IMR-90 (cell line): ENCODE data around the gene CSKMT. TPM values are rescaled to one million over a fixed set of nuclear protein-coding genes. Genes with fewer than 3 reads are reported as not detected.

Experiments used
- ATAC-seq: fragments of 200-7000 bp; cut with Tn5 transposase; 2 replicates; pipeline ENCODE4 v1.9.1; 2020; ENCODE audit warnings: low read depth, mild to moderate bottlenecking, moderate library complexity
- BruUV-seq: library from RNA; stranded (reverse); fragments of 400-500 nt; replicated peaks from 2 replicates; lab custom pipeline; 2021; lab: Mats Ljungman, UMichigan
- CTCF ChIA-PET: fragments of 300-600 bp; formaldehyde crosslinking; extraction: SDS; loops from one replicate; lab custom pipeline; 2021; ENCODE audit warnings: antibody characterized with exemption; lab: Yijun Ruan, JAX
- POLR2A ChIA-PET: fragments of 300-600 bp; sonication (Branson Sonifier 250); formaldehyde crosslinking; loops from one replicate; lab custom pipeline; 2022; ENCODE audit warnings: antibody characterized with exemption; ENCODE audit not compliant: unreplicated experiment; lab: Charles Lee
- DNase-seq: peaks from one replicate; pipeline ENCODE4 v3.0.0; 2013
- H2AFZ ChIP-seq: replicated peaks from 2 replicates; pipeline ENCODE3; 2013; ENCODE audit warnings: low read length, mild to moderate bottlenecking; ENCODE audit not compliant: poor library complexity
- H2AK5ac ChIP-seq: 2 replicates; pipeline ENCODE4 v1.6.1; 2013; ENCODE audit warnings: low read depth, low read length, inconsistent platforms
- H2AK9ac ChIP-seq: replicated peaks from 2 replicates; pipeline ENCODE3; 2013; ENCODE audit warnings: mild to moderate bottlenecking, low read depth, low read length, moderate library complexity; ENCODE audit not compliant: poor library complexity
- H2BK120ac ChIP-seq: 2 replicates; pipeline ENCODE4 v1.6.1; 2013; ENCODE audit warnings: low read depth, low read length, inconsistent platforms
- H2BK15ac ChIP-seq: 3 replicates; pipeline ENCODE4 v1.6.1; 2013; ENCODE audit warnings: low read depth, low read length, inconsistent platforms
- H2BK20ac ChIP-seq: 2 replicates; pipeline ENCODE4 v1.6.1; 2013; ENCODE audit warnings: low read depth, mild to moderate bottlenecking, inconsistent platforms, low read length, moderate library complexity
- H2BK5ac ChIP-seq: 2 replicates; pipeline ENCODE4 v1.6.1; 2013; ENCODE audit warnings: mild to moderate bottlenecking, low read depth, low read length, inconsistent platforms; ENCODE audit not compliant: poor library complexity, severe bottlenecking
- H3K14ac ChIP-seq: replicated peaks from 2 replicates; pipeline ENCODE4 v1.6.1; 2013; ENCODE audit warnings: low read depth, low read length, inconsistent platforms
- H3K18ac ChIP-seq: 2 replicates; pipeline ENCODE4 v1.6.1; 2013; ENCODE audit warnings: low read depth, low read length, control low read depth
- H3K23ac ChIP-seq: 2 replicates; pipeline ENCODE4 v1.6.1; 2013; ENCODE audit warnings: low read depth, low read length, inconsistent platforms
- H3K27ac ChIP-seq: 2 replicates; pipeline ENCODE4 v1.5.1; 2013; ENCODE audit warnings: mild to moderate bottlenecking, control low read depth, low read length; ENCODE audit not compliant: insufficient read depth
- H3K27me3 ChIP-seq: 2 replicates; pipeline ENCODE4 v1.6.1; 2013; ENCODE audit warnings: low read length; ENCODE audit not compliant: control insufficient read depth, insufficient read depth
- H3K36me3 ChIP-seq: 2 replicates; pipeline ENCODE4 v1.6.1; 2013; ENCODE audit warnings: low read length, mixed read lengths; ENCODE audit not compliant: control insufficient read depth, insufficient read depth
- H3K4ac ChIP-seq: 2 replicates; pipeline ENCODE4 v1.6.1; 2013; ENCODE audit warnings: low read depth, low read length, inconsistent platforms
- H3K4me1 ChIP-seq: 2 replicates; pipeline ENCODE4 v1.6.1; 2013; ENCODE audit warnings: low read length, mixed read lengths; ENCODE audit not compliant: control insufficient read depth, insufficient read depth
- H3K4me2 ChIP-seq: 2 replicates; pipeline ENCODE4 v1.6.1; 2013; ENCODE audit warnings: low read depth, mild to moderate bottlenecking, control low read depth, low read length, moderate library complexity
- H3K4me3 ChIP-seq: 2 replicates; pipeline ENCODE4 v1.5.1; 2013; ENCODE audit warnings: low read depth, mild to moderate bottlenecking, control low read depth, low read length, moderate library complexity; ENCODE audit not compliant: insufficient read depth
- H3K56ac ChIP-seq: 2 replicates; pipeline ENCODE4 v1.6.1; 2013; ENCODE audit warnings: low read length, inconsistent platforms; ENCODE audit not compliant: insufficient read depth; ENCODE audit errors: extremely low read depth
- H3K79me1 ChIP-seq, 2 experiments: 2 replicates each; pipeline ENCODE4 v1.6.1; 2013; ENCODE audit warnings: low read length in 2 of 2, inconsistent platforms in 1 of 2, low read depth in 1 of 2
- H3K9ac ChIP-seq: 2 replicates; pipeline ENCODE4 v1.6.1; 2013; ENCODE audit warnings: low read depth, low read length, control low read depth
- H3K9me1 ChIP-seq: 2 replicates; pipeline ENCODE4 v1.6.1; 2013; ENCODE audit warnings: low read length, inconsistent platforms; ENCODE audit not compliant: insufficient read depth
- H3K9me3 ChIP-seq: 2 replicates; pipeline ENCODE4 v1.6.1; 2013; ENCODE audit warnings: low read length; ENCODE audit not compliant: control insufficient read depth, insufficient read depth
- H4K20me1 ChIP-seq: 2 replicates; pipeline ENCODE4 v1.6.1; 2013; ENCODE audit warnings: low read length, inconsistent platforms; ENCODE audit not compliant: insufficient read depth
- H4K5ac ChIP-seq: 2 replicates; pipeline ENCODE4 v1.6.1; 2013; ENCODE audit warnings: mild to moderate bottlenecking, low read depth, low read length, control low read depth
- H4K8ac ChIP-seq, 2 experiments: 2 replicates each; pipeline ENCODE4 v1.6.1; 2013; ENCODE audit warnings: low read depth in 2 of 2, low read length in 2 of 2, control low read depth in 1 of 2, inconsistent platforms in 1 of 2
- H4K91ac ChIP-seq: 2 replicates; pipeline ENCODE4 v1.6.1; 2013; ENCODE audit warnings: low read depth, low read length, inconsistent platforms; ENCODE audit not compliant: insufficient read depth
- CEBPB ChIP-seq: IDR thresholded peaks from 2 replicates; pipeline ENCODE4 v1.6.1; 2012; ENCODE audit warnings: low read depth, low read length, improper control_type of control experiment
- CHD1 ChIP-seq: IDR thresholded peaks from 2 replicates; pipeline ENCODE4 v1.6.1; 2012; ENCODE audit warnings: low read depth, low read length, improper control_type of control experiment
- USF2 ChIP-seq: fragments of 150-350 bp; IDR thresholded peaks from 2 replicates; pipeline ENCODE4 v1.6.1; 2017; ENCODE audit warnings: mild to moderate bottlenecking, antibody characterized with exemption, low read length, low read depth
- WGBS, 2 experiments: methylation state at CpG; one replicate each; pipeline versions ENCODE4 v1.1.5 to v1.1.7; 2013; ENCODE audit warnings: missing lambda C conversion rate in 2 of 2; ENCODE audit not compliant: insufficient read length in 1 of 2; ENCODE audit errors: extremely low coverage in 2 of 2; 5-methylcytosine and 5-hydroxymethylcytosine counted together
- dilution Hi-C: fragments of 300-500 bp; cut with HindIII; formaldehyde crosslinking; loops from one replicate; pipeline ENCODE4 v1.14.3; 2018; ENCODE audit warnings: low sequenced_read_pairs; ENCODE audit not compliant: unreplicated experiment
- in situ Hi-C: fragments of 300-500 bp; cut with MboI; formaldehyde crosslinking; loops from 3 replicates; pipeline ENCODE4 v1.14.3; 2019; ENCODE audit warnings: low sequenced_read_pairs, inconsistent platforms, mixed read lengths
- intact Hi-C: fragments of 100-400 bp; cut with micrococcal nuclease; formaldehyde crosslinking; loops from 2 replicates; pipeline ENCODE4 v1.10.0; 2022
- microRNA-seq, 2 experiments: library from miRNA; stranded (forward) in 1 of 2; unstranded in 1 of 2; fragments of 10-50 nt in 1 of 2; fragments of <30 nt in 1 of 2; gene quantifications in 1 of 2; microRNA quantifications in 1 of 2; one replicate each; pipeline versions ENCODE3 to v1.1.0; 2013 to 2020; ENCODE audit not compliant: insufficient read depth in 1 of 2, insufficient read length in 1 of 2, unreplicated experiment in 1 of 2
- polyA plus RNA-seq, 3 experiments: library from polyadenylated mRNA; depleted of rRNA; stranded (reverse); fragments of >200 nt; gene quantifications; 2 replicates each; pipeline ENCODE4 v1.2.3, GENCODE V29; 2012; ENCODE audit warnings: low replicate concordance in 1 of 3
- small RNA-seq, 5 experiments: library from RNA; depleted of rRNA; stranded (forward); fragments of <200 nt; gene quantifications; one replicate each; pipeline ENCODE3, GENCODE V24; 2012
- total RNA-seq: library from RNA; depleted of rRNA; stranded (reverse); fragments of >200 nt; gene quantifications from 2 replicates; pipeline ENCODE4 v1.2.3, GENCODE V29; 2012; rRNA removed

CSKMT gene
- total and polyA plus RNA-seq, 2 of the 4 experiments (the other 2 are of a cell fraction) = 5.3 to 7.9 TPM

- Histone ChIP-seq H3K23ac (no peak overlapping the region), H2BK20ac (no peak overlapping the region), H4K20me1 (peaks cover 2% of the 10 kb centered on the region; the same call in 1 of the 2 replicates), H3K9ac (no peak overlapping the region), H2AK9ac (no peak overlapping the region), H4K91ac (no peak overlapping the region), H3K27me3 (no peaks in the 10 kb centered on the region), H3K4me3 (no peak overlapping the region), H2BK5ac (no peak overlapping the region), H2AK5ac (no peak overlapping the region), H4K8ac (no peak overlapping the region), H2BK15ac (no peak overlapping the region), H2BK120ac (no peak overlapping the region), H4K5ac (no peak overlapping the region), H3K4ac (no peak overlapping the region), H2AFZ (no peak overlapping the region), H3K4me2 (no peak overlapping the region), H3K18ac (no peak overlapping the region), H3K27ac (no peak overlapping the region), H3K36me3 (peaks cover 72% of the 10 kb centered on the region), H3K9me1 (0 out of 2 replicates have a peak, but pooled peaks cover 4% of the 10 kb centered on the region), H3K14ac (no peak overlapping the region), H3K56ac (no peak overlapping the region), H3K79me1 (peaks cover 38 to 67% of the 10 kb centered on the region in 2 experiments), H3K9me3 (no peaks in the 10 kb centered on the region), H3K4me1 (peaks cover 4% of the 10 kb centered on the region; the same call in 1 of the 2 replicates)
- no TSS peak for BruUV-seq
- DNase-seq (no peak), ATAC-seq (no peak)
- ChIA-PET POLR2A (no interaction called here), CTCF (no interaction called here)
- intact Hi-C loops (no loop called here), in situ Hi-C loops (no loop called here), dilution Hi-C loops (no loop called here)
- WGBS, 2 experiments = no CpG with 5 or more reads among the region's 11 CpGs
- TF ChIP-seq CHD1 (no peak), USF2 (no peak), CEBPB (no peak)
Measured at GRCh38 chr11:62716816-62717215, 51.7 kb downstream of the CSKMT start.

Small RNA genes lying within 50 kb of the gene (microRNA-seq; reads per million reads assigned to microRNA genes)
- not detected for gene SNORA57 (ENCODE audit: insufficient read depth, insufficient read length)

Small RNA genes lying within 50 kb of the gene (small RNA-seq; reads per million reads assigned to genes)
- 0 reads per million in 5 experiments for gene SNORA57

Other genes with a start within 250 kb of the CSKMT start
- gene SCGB1A1, start 246.3 kb upstream of the CSKMT start, total RNA-seq = not detected in 2 replicates
- gene SCGB1A1, start 246.3 kb upstream of the CSKMT start, polyA plus RNA-seq (2012; rRNA removed) = not detected in 2 replicates
- 695 and 735 TPM in 2 replicates for gene AHNAK, start 118.5 kb upstream of the CSKMT start, total RNA-seq
- gene AHNAK, start 118.5 kb upstream of the CSKMT start, polyA plus RNA-seq (2012; rRNA removed) = 80.7 and 95.1 TPM in 2 replicates
- gene EEF1G, start 91.4 kb upstream of the CSKMT start, total RNA-seq = 1,598 and 1,857 TPM in 2 replicates
- gene EEF1G, start 91.4 kb upstream of the CSKMT start, polyA plus RNA-seq (2012; rRNA removed) = 1,684 and 1,697 TPM in 2 replicates
- 3.3 and 4.3 TPM in 2 replicates for gene TUT1, start 73.8 kb upstream of the CSKMT start, total RNA-seq
- gene TUT1, start 73.8 kb upstream of the CSKMT start, polyA plus RNA-seq (2012; rRNA removed) = 10.1 TPM in 2 replicates
- gene MTA2, start 63.4 kb upstream of the CSKMT start, total RNA-seq = 126 and 136 TPM in 2 replicates
- 28.0 and 34.8 TPM in 2 replicates for gene MTA2, start 63.4 kb upstream of the CSKMT start, polyA plus RNA-seq (2012; rRNA removed)
- 4.4 and 5.0 TPM in 2 replicates for gene EML3, start 52.5 kb upstream of the CSKMT start, total RNA-seq
- 24.7 and 26.1 TPM in 2 replicates for gene EML3, start 52.5 kb upstream of the CSKMT start, polyA plus RNA-seq (2012; rRNA removed)
- 2.2 TPM in 2 replicates for gene ROM1, start 52.1 kb upstream of the CSKMT start, total RNA-seq
- 1.7 and 2.5 TPM in 2 replicates for gene ROM1, start 52.1 kb upstream of the CSKMT start, polyA plus RNA-seq (2012; rRNA removed)
- 10.4 and 10.6 TPM in 2 replicates for gene B3GAT3, start 43.3 kb upstream of the CSKMT start, total RNA-seq
- 38.4 and 51.7 TPM in 2 replicates for gene B3GAT3, start 43.3 kb upstream of the CSKMT start, polyA plus RNA-seq (2012; rRNA removed)
- gene GANAB, start 18.7 kb upstream of the CSKMT start, total RNA-seq = 182 and 209 TPM in 2 replicates
- 323 and 344 TPM in 2 replicates for gene GANAB, start 18.7 kb upstream of the CSKMT start, polyA plus RNA-seq (2012; rRNA removed)
- gene INTS5, start 12.0 kb upstream of the CSKMT start, total RNA-seq = 8.9 and 11.8 TPM in 2 replicates
- gene INTS5, start 12.0 kb upstream of the CSKMT start, polyA plus RNA-seq (2012; rRNA removed) = 14.7 and 14.8 TPM in 2 replicates
- gene C11orf98, start 102 bp upstream of the CSKMT start, total RNA-seq = 41.2 and 53.6 TPM in 2 replicates
- gene C11orf98, start 102 bp upstream of the CSKMT start, polyA plus RNA-seq (2012; rRNA removed) = 62.3 and 68.9 TPM in 2 replicates
- gene UQCC3, start 6.4 kb downstream of the CSKMT start, total RNA-seq = 5.7 and 6.7 TPM in 2 replicates
- gene UQCC3, start 6.4 kb downstream of the CSKMT start, polyA plus RNA-seq (2012; rRNA removed) = 9.7 and 13.7 TPM in 2 replicates
- 1.4 and 1.6 TPM in 2 replicates for gene LBHD1, start 7.0 kb downstream of the CSKMT start, total RNA-seq
- 2.9 and 4.0 TPM in 2 replicates for gene LBHD1, start 7.0 kb downstream of the CSKMT start, polyA plus RNA-seq (2012; rRNA removed)
- gene UBXN1, start 13.8 kb downstream of the CSKMT start, total RNA-seq = 50.0 and 83.0 TPM in 2 replicates
- 81.6 and 96.9 TPM in 2 replicates for gene UBXN1, start 13.8 kb downstream of the CSKMT start, polyA plus RNA-seq (2012; rRNA removed)
- 0.28 and 0.36 TPM in 2 replicates for gene LRRN4CL, start 24.2 kb downstream of the CSKMT start, total RNA-seq
- gene LRRN4CL, start 24.2 kb downstream of the CSKMT start, polyA plus RNA-seq (2012; rRNA removed) = 0.84 and 1.1 TPM in 2 replicates
- gene BSCL2, start 42.1 kb downstream of the CSKMT start, total RNA-seq = 19.4 and 26.2 TPM in 2 replicates
- gene BSCL2, start 42.1 kb downstream of the CSKMT start, polyA plus RNA-seq (2012; rRNA removed) = 46.0 and 47.1 TPM in 2 replicates
- not detected in 2 replicates for gene GNG3, start 42.4 kb downstream of the CSKMT start, total RNA-seq
- not detected in 2 replicates for gene GNG3, start 42.4 kb downstream of the CSKMT start, polyA plus RNA-seq (2012; rRNA removed)
- 3.9 and 5.0 TPM in 2 replicates for gene HNRNPUL2, start 62.1 kb downstream of the CSKMT start, total RNA-seq
- 25.5 and 30.2 TPM in 2 replicates for gene HNRNPUL2, start 62.1 kb downstream of the CSKMT start, polyA plus RNA-seq (2012; rRNA removed)
- 37.1 and 45.5 TPM in 2 replicates for gene TTC9C, start 63.2 kb downstream of the CSKMT start, total RNA-seq
- gene TTC9C, start 63.2 kb downstream of the CSKMT start, polyA plus RNA-seq (2012; rRNA removed) = 29.1 and 32.9 TPM in 2 replicates
- 7.8 and 8.1 TPM in 2 replicates for gene ZBTB3, start 88.8 kb downstream of the CSKMT start, total RNA-seq
- 2.3 and 3.4 TPM in 2 replicates for gene ZBTB3, start 88.8 kb downstream of the CSKMT start, polyA plus RNA-seq (2012; rRNA removed)
- 110 and 154 TPM in 2 replicates for gene POLR2G, start 96.3 kb downstream of the CSKMT start, total RNA-seq
- gene POLR2G, start 96.3 kb downstream of the CSKMT start, polyA plus RNA-seq (2012; rRNA removed) = 157 and 165 TPM in 2 replicates
- gene TAF6L, start 106.1 kb downstream of the CSKMT start, total RNA-seq = 8.1 and 9.5 TPM in 2 replicates
- 13.5 and 14.5 TPM in 2 replicates for gene TAF6L, start 106.1 kb downstream of the CSKMT start, polyA plus RNA-seq (2012; rRNA removed)
- 20.0 and 29.4 TPM in 2 replicates for gene TMEM179B, start 122.1 kb downstream of the CSKMT start, total RNA-seq
- 67.1 and 71.5 TPM in 2 replicates for gene TMEM179B, start 122.1 kb downstream of the CSKMT start, polyA plus RNA-seq (2012; rRNA removed)
- 9.7 and 14.2 TPM in 2 replicates for gene TMEM223, start 126.7 kb downstream of the CSKMT start, total RNA-seq
- gene TMEM223, start 126.7 kb downstream of the CSKMT start, polyA plus RNA-seq (2012; rRNA removed) = 15.7 and 18.0 TPM in 2 replicates
- 26.3 and 27.5 TPM in 2 replicates for gene NXF1, start 140.1 kb downstream of the CSKMT start, total RNA-seq
- 90.4 and 97.4 TPM in 2 replicates for gene NXF1, start 140.1 kb downstream of the CSKMT start, polyA plus RNA-seq (2012; rRNA removed)
- 48.6 and 49.5 TPM in 2 replicates for gene STX5, start 166.7 kb downstream of the CSKMT start, total RNA-seq
- gene STX5, start 166.7 kb downstream of the CSKMT start, polyA plus RNA-seq (2012; rRNA removed) = 43.1 and 43.5 TPM in 2 replicates
- not detected in 2 replicates for gene TEX54, start 167.5 kb downstream of the CSKMT start, total RNA-seq
- gene TEX54, start 167.5 kb downstream of the CSKMT start, polyA plus RNA-seq (2012; rRNA removed) = not detected in 2 replicates
- 40.8 and 44.3 TPM in 2 replicates for gene WDR74, start 174.3 kb downstream of the CSKMT start, total RNA-seq
- 38.4 and 41.9 TPM in 2 replicates for gene WDR74, start 174.3 kb downstream of the CSKMT start, polyA plus RNA-seq (2012; rRNA removed)
- gene SLC3A2, start 215.6 kb downstream of the CSKMT start, total RNA-seq = 114 and 140 TPM in 2 replicates
- gene SLC3A2, start 215.6 kb downstream of the CSKMT start, polyA plus RNA-seq (2012; rRNA removed) = 239 TPM in 2 replicates